H1 (cell line): ENCODE results near the gene TUBA3C. TPM values are rescaled to one million over a fixed set of nuclear protein-coding genes. Genes with fewer than 3 reads are reported as not detected.

Experiments used
- CTCF ChIA-PET: fragments of 300-600 bp; sonication (Branson Sonifier 250); formaldehyde crosslinking; loops from one replicate; lab custom pipeline; 2021; ENCODE audit not compliant: partially characterized antibody; lab: Charles Lee
- POLR2A ChIA-PET: fragments of 300-600 bp; sonication (Branson Sonifier 250); formaldehyde crosslinking; loops from one replicate; lab custom pipeline; 2021; ENCODE audit warnings: inconsistent platforms; ENCODE audit not compliant: partially characterized antibody; lab: Charles Lee
- DNase-seq, 2 experiments: peaks; one replicate each; pipeline versions ENCODE4 v3.0.0 to v3.0.0-alpha.2; 2010 to 2022; ENCODE audit warnings: low spot score in 2 of 2, low read depth in 1 of 2, mixed read lengths in 1 of 2
- FAIRE-seq: peaks from 2 replicates; lab custom pipeline; 2011; peaks lifted over from hg19 to GRCh38; lab: Jason Lieb, UNC
- H2AFZ ChIP-seq: 2 replicates; pipeline ENCODE4 v1.8.1; 2012; ENCODE audit warnings: low read length, inconsistent platforms
- H2AK5ac ChIP-seq: 2 replicates; pipeline ENCODE4 v1.6.1; 2013; ENCODE audit warnings: low read depth, low read length
- H2BK120ac ChIP-seq: replicated peaks from 2 replicates; pipeline ENCODE3; 2013; ENCODE audit warnings: low read depth, low read length, inconsistent platforms
- H2BK12ac ChIP-seq: 2 replicates; pipeline ENCODE4 v1.6.1; 2013; ENCODE audit warnings: low read depth, low read length
- H2BK15ac ChIP-seq: 2 replicates; pipeline ENCODE4 v1.6.1; 2013; ENCODE audit warnings: low read length
- H2BK20ac ChIP-seq: 2 replicates; pipeline ENCODE4 v1.6.1; 2013; ENCODE audit warnings: low read length
- H2BK5ac ChIP-seq: 2 replicates; pipeline ENCODE4 v1.6.1; 2013; ENCODE audit warnings: low read depth, low read length
- H3K14ac ChIP-seq: 2 replicates; pipeline ENCODE4 v1.6.1; 2013; ENCODE audit warnings: inconsistent platforms; ENCODE audit not compliant: insufficient read length
- H3K18ac ChIP-seq: 2 replicates; pipeline ENCODE4 v1.6.1; 2013; ENCODE audit warnings: low read length; ENCODE audit errors: extremely low read depth
- H3K23ac ChIP-seq: 2 replicates; pipeline ENCODE4 v1.6.1; 2013; ENCODE audit warnings: inconsistent platforms; ENCODE audit not compliant: insufficient read length
- H3K23me2 ChIP-seq: 2 replicates; pipeline ENCODE4 v1.6.1; 2013; ENCODE audit warnings: low read depth, low read length
- H3K27ac ChIP-seq: 2 replicates; pipeline ENCODE4 v1.6.1; 2011; ENCODE audit warnings: low read depth, low read length, inconsistent platforms
- H3K27me3 ChIP-seq, 4 experiments: replicated peaks in 1 of 4; 1 replicate in 1 of 4; 2 replicates in 3 of 4; pipeline versions ENCODE4 v1.6.1 to v1.8.1; 2011 to 2013; ENCODE audit warnings: low read length in 3 of 4, mild to moderate bottlenecking in 3 of 4, inconsistent platforms in 2 of 4, mixed read lengths in 2 of 4, moderate library complexity in 1 of 4; ENCODE audit not compliant: control insufficient read depth in 3 of 4, insufficient read depth in 3 of 4; ENCODE audit errors: extremely low read depth in 1 of 4
- H3K36me3 ChIP-seq, 4 experiments: 2 replicates each; pipeline versions ENCODE4 v1.6.1 to v1.8.1; 2011 to 2013; ENCODE audit warnings: mild to moderate bottlenecking in 4 of 4, low read length in 3 of 4, moderate library complexity in 2 of 4, control low read depth in 1 of 4, inconsistent platforms in 1 of 4; ENCODE audit not compliant: insufficient read depth in 4 of 4, control insufficient read depth in 2 of 4
- H3K4ac ChIP-seq: replicated peaks from 2 replicates; pipeline ENCODE3; 2013; ENCODE audit warnings: low read length, low read depth, mixed read lengths, inconsistent platforms; ENCODE audit not compliant: insufficient read length
- H3K4me1 ChIP-seq, 4 experiments: replicated peaks in 1 of 4; 1 replicate in 1 of 4; 2 replicates in 3 of 4; pipeline versions ENCODE4 v1.6.1 to v1.8.1; 2011 to 2013; ENCODE audit warnings: low read length in 3 of 4, inconsistent platforms in 2 of 4, mixed read lengths in 1 of 4; ENCODE audit not compliant: insufficient read depth in 4 of 4, control insufficient read depth in 3 of 4
- H3K4me2 ChIP-seq, 2 experiments: 2 replicates each; pipeline versions ENCODE4 v1.6.1 to v1.8.1; 2011 to 2013; ENCODE audit warnings: low read depth in 2 of 2, low read length in 2 of 2, control low read depth in 1 of 2, inconsistent platforms in 1 of 2, mild to moderate bottlenecking in 1 of 2; ENCODE audit not compliant: insufficient read depth in 1 of 2
- H3K4me3 ChIP-seq, 4 experiments: fragments of 200-600, 300-600 bp in 1 of 4; sonication (generic), shearing (Covaris generic), sonication (Bioruptor Twin) in 1 of 4; 2 replicates each; pipeline versions ENCODE4 v1.5.1 to v1.8.1; 2011 to 2016; ENCODE audit warnings: low read length in 4 of 4, low read depth in 3 of 4, control low read depth in 2 of 4, inconsistent platforms in 2 of 4, mild to moderate bottlenecking in 2 of 4, mixed read lengths in 1 of 4, moderate library complexity in 1 of 4; ENCODE audit not compliant: insufficient read depth in 2 of 4; ENCODE audit errors: extremely low read depth in 1 of 4
- H3K56ac ChIP-seq: replicated peaks from 2 replicates; pipeline ENCODE3; 2013; ENCODE audit warnings: low read depth, mild to moderate bottlenecking, mixed read lengths, low read length, inconsistent platforms; ENCODE audit not compliant: insufficient read length
- H3K79me1 ChIP-seq: 2 replicates; pipeline ENCODE4 v1.6.1; 2013; ENCODE audit warnings: low read depth, low read length, control low read depth
- H3K79me2 ChIP-seq, 2 experiments: 2 replicates each; pipeline versions ENCODE4 v1.6.1 to v1.8.1; 2012 to 2013; ENCODE audit warnings: low read length in 2 of 2, mild to moderate bottlenecking in 2 of 2, inconsistent platforms in 1 of 2; ENCODE audit not compliant: insufficient read depth in 2 of 2, control insufficient read depth in 1 of 2
- H3K9ac ChIP-seq, 4 experiments: replicated peaks in 1 of 4; 1 replicate in 1 of 4; 2 replicates in 3 of 4; pipeline versions ENCODE4 v1.6.1 to v1.8.1; 2011 to 2013; ENCODE audit warnings: low read depth in 3 of 4, low read length in 3 of 4, control low read depth in 2 of 4, mild to moderate bottlenecking in 2 of 4, moderate library complexity in 2 of 4, inconsistent platforms in 1 of 4; ENCODE audit errors: extremely low read depth in 1 of 4
- H3K9me3 ChIP-seq, 2 experiments: 2 replicates each; pipeline versions ENCODE4 v1.6.1 to v1.8.1; 2012 to 2013; ENCODE audit warnings: mild to moderate bottlenecking in 2 of 2, moderate library complexity in 2 of 2, control low read depth in 1 of 2, inconsistent platforms in 1 of 2, low read depth in 1 of 2, low read length in 1 of 2, mixed read lengths in 1 of 2; ENCODE audit not compliant: insufficient read depth in 2 of 2
- H4K20me1 ChIP-seq, 2 experiments: replicated peaks in 1 of 2; 2 replicates each; pipeline versions ENCODE3 to v1.8.1; 2011 to 2013; ENCODE audit warnings: inconsistent platforms in 2 of 2, low read length in 2 of 2, mild to moderate bottlenecking in 1 of 2; ENCODE audit not compliant: insufficient read depth in 2 of 2, control insufficient read depth in 1 of 2
- H4K5ac ChIP-seq: 2 replicates; pipeline ENCODE4 v1.6.1; 2013; ENCODE audit warnings: low read length, low read depth, mixed read lengths, inconsistent platforms; ENCODE audit not compliant: insufficient read length
- H4K8ac ChIP-seq: 2 replicates; pipeline ENCODE4 v1.8.0; 2013; ENCODE audit warnings: mild to moderate bottlenecking, moderate library complexity, low read length, inconsistent platforms; ENCODE audit not compliant: insufficient read depth; ENCODE audit errors: extremely low read depth
- H4K91ac ChIP-seq: replicated peaks from 2 replicates; pipeline ENCODE3; 2013; ENCODE audit warnings: low read length, mixed read lengths, inconsistent platforms; ENCODE audit not compliant: insufficient read length
- ASH2L ChIP-seq: fragments of 200-600, 300-600 bp; sonication (generic); IDR thresholded peaks from one replicate; pipeline ENCODE4 v1.7.1; 2017; ENCODE audit warnings: low read length
- BACH1 ChIP-seq: IDR thresholded peaks from 2 replicates; pipeline ENCODE4 v1.6.1; 2012; ENCODE audit warnings: low read length, improper control_type of control experiment
- EZH2 ChIP-seq: fragments of 200-600 bp; sonication (generic); IDR thresholded peaks from 2 replicates; pipeline ENCODE4 v1.7.1; 2012; ENCODE audit warnings: low read depth, mild to moderate bottlenecking, moderate library complexity, low read length, inconsistent platforms; ENCODE audit not compliant: severe bottlenecking
- FOSL1 ChIP-seq: IDR thresholded peaks from 2 replicates; pipeline ENCODE4 v1.6.1; 2011; ENCODE audit warnings: mild to moderate bottlenecking, low read depth, low read length, moderate library complexity; ENCODE audit not compliant: insufficient read depth
- KDM1A ChIP-seq: fragments of 200-600, 300-600 bp; sonication (generic); IDR thresholded peaks from 2 replicates; pipeline ENCODE4 v1.7.1; 2016; ENCODE audit warnings: mild to moderate bottlenecking, low read length, borderline replicate concordance
- KDM4A ChIP-seq: IDR thresholded peaks from one replicate; pipeline ENCODE4 v1.7.1; 2012; ENCODE audit warnings: low read depth, mild to moderate bottlenecking, moderate library complexity, low read length, inconsistent platforms; ENCODE audit not compliant: severe bottlenecking
- KDM5A ChIP-seq: fragments of 200-600 bp; IDR thresholded peaks from 2 replicates; pipeline ENCODE4 v1.7.1; 2012; ENCODE audit warnings: mild to moderate bottlenecking, low read length, inconsistent platforms, mixed read lengths
- MAFK ChIP-seq: IDR thresholded peaks from 2 replicates; pipeline ENCODE4 v1.6.1; 2012; ENCODE audit warnings: low read depth, mild to moderate bottlenecking, improper control_type of control experiment, low read length
- NANOG ChIP-seq: IDR thresholded peaks from 2 replicates; pipeline ENCODE4 v1.6.1; 2011; ENCODE audit warnings: low read length, low read depth, mild to moderate bottlenecking, inconsistent platforms; ENCODE audit not compliant: insufficient read depth, poor library complexity, severe bottlenecking
- RXRA ChIP-seq: IDR thresholded peaks from 2 replicates; pipeline ENCODE4 v1.6.1; 2011; ENCODE audit warnings: low read depth, mild to moderate bottlenecking, low read length, moderate library complexity; ENCODE audit not compliant: insufficient read depth
- TBP ChIP-seq: IDR thresholded peaks from 2 replicates; pipeline ENCODE4 v1.6.1; 2011; ENCODE audit warnings: low read depth, low read length, improper control_type of control experiment
- TCF12 ChIP-seq: IDR thresholded peaks from 2 replicates; pipeline ENCODE4 v1.6.1; 2011; ENCODE audit warnings: low read depth, mild to moderate bottlenecking, low read length
- YY1 ChIP-seq: IDR thresholded peaks from 2 replicates; pipeline ENCODE4 v1.6.1; 2011; ENCODE audit warnings: low read depth, mild to moderate bottlenecking, low read length
- WGBS, 2 experiments: shearing (Covaris generic) in 1 of 2; methylation state at CpG; one replicate each; pipeline versions ENCODE4 v1.1.6 to v1.1.7; 2013 to 2015; ENCODE audit warnings: low lambda C conversion rate in 2 of 2, mixed read lengths in 2 of 2, inconsistent platforms in 1 of 2, low coverage in 1 of 2, missing lambda C conversion rate in 1 of 2; ENCODE audit not compliant: insufficient replicate concordance in 2 of 2, insufficient coverage in 1 of 2, insufficient read length in 1 of 2; ENCODE audit errors: extremely low coverage in 1 of 2, missing lambda C conversion rate in 1 of 2; 5-methylcytosine and 5-hydroxymethylcytosine counted together
- polyA plus RNA-seq, 7 experiments: library from polyadenylated mRNA; depleted of rRNA in 3 of 7; stranded (reverse) in 5 of 7; unstranded in 2 of 7; fragments of >200 nt in 5 of 7; fragments of 200-250 nt in 2 of 7; gene quantifications; 1 replicate in 5 of 7; 2 replicates in 1 of 7; 4 replicates in 1 of 7; pipeline versions ENCODE4 v1.2.1 to v1.2.3, GENCODE V29; 2011 to 2013; ENCODE audit warnings: missing spikeins in 2 of 7, mixed read lengths in 2 of 7
- total RNA-seq: library from RNA; stranded (reverse); fragmentation: NEBNext Ultra II Directional; extraction: Animal tissue kit (Norgen Biotek cat#: 25700); gene quantifications from 2 replicates; pipeline ENCODE4 v1.2.1, GENCODE V29; 2021
- TF ChIP-seq, protein P1 (sequence below): IDR thresholded peaks from 2 replicates; pipeline ENCODE4 v1.6.1; 2011; ENCODE audit warnings: low read depth, mild to moderate bottlenecking, low read length; ENCODE audit not compliant: insufficient read depth

TUBA3C gene
- total and polyA plus RNA-seq, 2 of the 8 experiments (the other 6 are each of a cell fraction or from before 2014, with no cell fraction given) = not detected

DNA sequence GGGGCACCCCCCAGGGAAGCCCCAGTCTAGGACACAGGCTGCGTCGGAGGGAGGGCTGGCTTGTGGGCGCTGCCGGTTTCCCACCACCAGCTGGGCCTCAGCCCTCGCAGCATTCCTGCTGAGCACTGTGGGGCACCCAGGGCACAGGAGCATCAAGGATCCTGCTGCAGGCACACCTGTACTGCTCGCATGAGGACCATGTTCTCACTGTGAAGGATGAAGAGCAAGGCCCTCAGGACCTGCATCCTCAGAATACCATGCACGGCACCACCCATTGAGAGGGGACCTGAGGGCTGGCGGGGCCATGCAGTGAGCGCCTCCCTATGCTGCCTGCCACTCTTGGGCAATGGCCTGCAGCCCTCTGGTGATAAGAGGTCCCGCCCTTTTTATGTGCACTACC is 31.4 kb downstream of the TUBA3C start:
- H2AFZ ChIP-seq = no peak overlapping the region
- H2BK120ac ChIP-seq = no peak overlapping the region
- CTCF ChIA-PET = no interaction called here
- H4K8ac ChIP-seq = no peak overlapping the region
- no peaks in the 10 kb centered on the region for H4K20me1 ChIP-seq
- no peaks in the 10 kb centered on the region for H3K23me2 ChIP-seq
- POLR2A ChIA-PET = no interaction called here
- H3K4me3 ChIP-seq = no peak overlapping the region
- H3K4me1 ChIP-seq = no peaks in the 10 kb centered on the region
- H2AK5ac ChIP-seq = no peak overlapping the region
- no peak overlapping the region for H3K14ac ChIP-seq
- no peaks in the 10 kb centered on the region for H3K36me3 ChIP-seq
- H4K5ac ChIP-seq = no peak overlapping the region
- no peak overlapping the region for H3K18ac ChIP-seq
- H3K4ac ChIP-seq = no peak overlapping the region
- H3K27ac ChIP-seq = no peak overlapping the region
- H3K79me1 ChIP-seq = no peaks in the 10 kb centered on the region
- TF ChIP-seq, protein P1, sequence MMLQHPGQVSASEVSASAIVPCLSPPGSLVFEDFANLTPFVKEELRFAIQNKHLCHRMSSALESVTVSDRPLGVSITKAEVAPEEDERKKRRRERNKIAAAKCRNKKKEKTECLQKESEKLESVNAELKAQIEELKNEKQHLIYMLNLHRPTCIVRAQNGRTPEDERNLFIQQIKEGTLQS = no peak
- no peak for TF ChIP-seq TBP
- TF ChIP-seq RXRA = no peak
- TF ChIP-seq KDM4A = no peak
- TF ChIP-seq ASH2L = no peak
- no peak for TF ChIP-seq BACH1
- TF ChIP-seq KDM1A = no peak
- TF ChIP-seq TCF12 = no peak
- TF ChIP-seq KDM5A = no peak
- no peak for TF ChIP-seq EZH2
- no peak for TF ChIP-seq NANOG
- no peak for TF ChIP-seq MAFK
- TF ChIP-seq YY1 = no peak
- TF ChIP-seq FOSL1 = no peak
- no peak overlapping the region for H3K9ac ChIP-seq
- peaks cover 84 to 95% of the 10 kb centered on the region in 2 experiments for H3K9me3 ChIP-seq
- H3K23ac ChIP-seq = no peak overlapping the region
- no peaks in the 10 kb centered on the region for H3K27me3 ChIP-seq
- H2BK12ac ChIP-seq = no peak overlapping the region
- H4K91ac ChIP-seq = no peak overlapping the region
- no peak overlapping the region for H2BK15ac ChIP-seq
- H3K4me2 ChIP-seq = no peak overlapping the region
- no peak overlapping the region for H2BK5ac ChIP-seq
- FAIRE-seq = no peak
- no peak for DNase-seq
- no peaks in the 10 kb centered on the region for H3K79me2 ChIP-seq
- H3K56ac ChIP-seq = no peak overlapping the region
- WGBS, 2 experiments = 80% methylated on average over 8 of the region's 10 CpGs; no CpG with 5 or more reads in 1 of the 2 experiments
- H2BK20ac ChIP-seq = no peak overlapping the region
